MCF 10A (cell line): ENCODE results near the gene MRTO4. TPM values are rescaled to one million over a fixed set of nuclear protein-coding genes. Genes with fewer than 3 reads are reported as not detected.
"Not testable (repeated sequence)": the region's sequence is repeated elsewhere in the genome, so short reads cannot be mapped to it uniquely, and the experiment has no call there.

ENCODE experiments used
- BruUV-seq: library from RNA; stranded (reverse); fragments of 400-500 nt; replicated peaks from 2 replicates; lab custom pipeline; 2021; lab: Mats Ljungman, UMichigan
- CTCF ChIA-PET: fragments of 300-600 bp; sonication (Branson Sonifier 250); formaldehyde crosslinking; extraction: SDS; loops from one replicate; lab custom pipeline; 2021; ENCODE audit warnings: antibody characterized with exemption, inconsistent platforms; lab: Yijun Ruan, JAX
- POLR2A ChIA-PET: fragments of 300-600, 350-650 bp; sonication (Branson Sonifier 250); formaldehyde crosslinking; extraction: SDS; loops from one replicate; lab custom pipeline; 2020; ENCODE audit warnings: antibody characterized with exemption, inconsistent platforms; lab: Yijun Ruan, JAX
- DNase-seq: peaks from one replicate; pipeline ENCODE4 v3.0.0-alpha.2; 2018; ENCODE audit not compliant: unreplicated experiment
- H3K27ac Mint-ChIP-seq: one replicate; pipeline ENCODE4 v1.8.0; 2022; ENCODE audit warnings: mild to moderate bottlenecking, low read depth, mixed read lengths; ENCODE audit not compliant: unreplicated experiment
- H3K27me3 Mint-ChIP-seq: one replicate; pipeline ENCODE4 v1.8.0; 2022; ENCODE audit warnings: mixed read lengths; ENCODE audit not compliant: insufficient read depth, unreplicated experiment
- H3K36me3 Mint-ChIP-seq: one replicate; pipeline ENCODE4 v1.8.0; 2022; ENCODE audit warnings: mild to moderate bottlenecking, moderate library complexity, mixed read lengths; ENCODE audit not compliant: insufficient read depth, unreplicated experiment
- H3K4me1 Mint-ChIP-seq: one replicate; pipeline ENCODE4 v1.8.0; 2022; ENCODE audit warnings: mixed read lengths; ENCODE audit not compliant: insufficient read depth, unreplicated experiment
- H3K4me3 Mint-ChIP-seq: one replicate; pipeline ENCODE4 v1.8.0; 2022; ENCODE audit warnings: mild to moderate bottlenecking, moderate library complexity, mixed read lengths; ENCODE audit not compliant: unreplicated experiment
- H3K9me3 Mint-ChIP-seq: one replicate; pipeline ENCODE4 v1.8.0; 2022; ENCODE audit warnings: mixed read lengths; ENCODE audit not compliant: unreplicated experiment
- CTCF ChIP-seq: fragments of 200-600 bp; IDR thresholded peaks from one replicate; pipeline ENCODE4 v1.8.0; 2022; ENCODE audit warnings: antibody characterized with exemption, mild to moderate bottlenecking; ENCODE audit not compliant: unreplicated experiment
- intact Hi-C: fragments of 100-400 bp; cut with micrococcal nuclease; formaldehyde crosslinking; loops from 2 replicates; pipeline ENCODE4 v1.14.1; 2022
- total RNA-seq: library from RNA; stranded (reverse); gene quantifications from 2 replicates; pipeline ENCODE4 v1.2.3, GENCODE V29; 2022

The MRTO4 gene
- total RNA-seq, 1 experiment from 2014 or later: 46.0 TPM

- H3K27ac Mint-ChIP-seq: no peak overlapping the region
- POLR2A ChIA-PET: no interaction called here
- peaks cover 8% of the 10 kb centered on the region for H3K9me3 Mint-ChIP-seq
- CTCF ChIA-PET: no interaction called here
- BruUV-seq: no TSS peak
- no peaks in the 10 kb centered on the region for H3K4me1 Mint-ChIP-seq
- peak overlapping the region; percentile 41 for H3K4me3 Mint-ChIP-seq
- intact Hi-C loops: no loop called here
- no peaks in the 10 kb centered on the region for H3K27me3 Mint-ChIP-seq
- TF ChIP-seq CTCF: no peak
- DNase-seq: no peak
- no peaks in the 10 kb centered on the region for H3K36me3 Mint-ChIP-seq
These were observed 37.6 kb downstream of the MRTO4 start for GRCh38 chr1:19289244-19289643.

- DNase-seq: no peak
- no peak for TF ChIP-seq CTCF
- no peak overlapping the region for H3K4me3 Mint-ChIP-seq
- ChIA-PET POLR2A (interaction anchor here (1.0 kb wide), 1 partner anchor 8 kb away, joined by 3 read pairs; no protein-coding TSS in a partner anchor), CTCF (no interaction called here)
- no TSS peak for BruUV-seq
- intact Hi-C loops: no loop called here
- no peaks in the 10 kb centered on the region for H3K27me3 Mint-ChIP-seq
- H3K36me3 Mint-ChIP-seq: no peaks in the 10 kb centered on the region
- H3K9me3 Mint-ChIP-seq: peaks cover 20% of the 10 kb centered on the region
- H3K4me1 Mint-ChIP-seq: no peaks in the 10 kb centered on the region
- no peak overlapping the region for H3K27ac Mint-ChIP-seq
These were observed 43.0 kb downstream of the MRTO4 start for GRCh38 chr1:19294638-19295037.

GRCh38 chr1:19300211-19300610 is 48.6 kb downstream of the MRTO4 start:
- no peak for TF ChIP-seq CTCF
- ChIA-PET CTCF (no interaction called here), POLR2A (no interaction called here)
- H3K4me1 Mint-ChIP-seq: no peaks in the 10 kb centered on the region
- peaks cover 9% of the 10 kb centered on the region for H3K9me3 Mint-ChIP-seq
- no peak for DNase-seq
- H3K4me3 Mint-ChIP-seq: no peak overlapping the region
- H3K27ac Mint-ChIP-seq: no peak overlapping the region
- intact Hi-C loops: no loop called here
- H3K27me3 Mint-ChIP-seq: no peaks in the 10 kb centered on the region
- H3K36me3 Mint-ChIP-seq: peaks cover 28% of the 10 kb centered on the region
- BruUV-seq: no TSS peak

- DNase-seq, BruUV-seq, intact Hi-C loops, H3K4me3 Mint-ChIP-seq, H3K27ac Mint-ChIP-seq, CTCF ChIA-PET, H3K27me3 Mint-ChIP-seq, H3K4me1 Mint-ChIP-seq, POLR2A ChIA-PET, H3K9me3 Mint-ChIP-seq: not testable (repeated sequence)
- peaks cover 51% of the 10 kb centered on the region for H3K36me3 Mint-ChIP-seq
These were observed 52.5 kb downstream of the MRTO4 start for GRCh38 chr1:19304081-19304480.

GRCh38 chr1:19305880-19306279 is 54.3 kb downstream of the MRTO4 start:
- H3K4me3 Mint-ChIP-seq: no peak overlapping the region
- peaks cover 51% of the 10 kb centered on the region for H3K36me3 Mint-ChIP-seq
- TF ChIP-seq CTCF: no peak
- peaks cover 12% of the 10 kb centered on the region for H3K4me1 Mint-ChIP-seq
- no peaks in the 10 kb centered on the region for H3K9me3 Mint-ChIP-seq
- DNase-seq: no peak
- no peak overlapping the region for H3K27ac Mint-ChIP-seq
- no TSS peak for BruUV-seq
- ChIA-PET POLR2A (no interaction called here), CTCF (no interaction called here)
- intact Hi-C loops: no loop called here
- H3K27me3 Mint-ChIP-seq: no peaks in the 10 kb centered on the region
